ENCODE measurements around the gene SPDYC.
A peak's percentile ranks its signal among the peaks of the same experiment; 100 is the strongest.
"Not testable (repeated sequence)": the region's sequence is repeated elsewhere in the genome, so short reads cannot be mapped to it uniquely, and the experiment has no call there.

Gene SPDYC

GRCh38 chr11:65133724-65134123 is 36.3 kb upstream of the SPDYC start:
- H3K27ac ChIP-seq: peak overlapping the region; percentile 97
- no peak for DNase-seq (ENCODE audit: low read depth, low spot score)

- no peak for DNase-seq (ENCODE audit: low read depth, low spot score)
Measured at GRCh38 chr11:65134240-65134951, 35.6 kb upstream of the SPDYC start, which contains the start of gene SYVN1. Gene SYVN1, minus strand, starts transcription at chr11:65134519. Its CDS starts 918 bp downstream, at chr11:65133601.

GRCh38 chr11:65134952-65135632 is 34.9 kb upstream of the SPDYC start:
- H3K27ac ChIP-seq: peak overlapping the region; percentile 97
- DNase-seq (ENCODE audit: low read depth, low spot score): peak; percentile 91

More at GRCh38 chr11:65134240-65134951, 35.6 kb upstream of the SPDYC start, which contains the start of gene SYVN1:
- peak within 1 kb of the TSS; percentile 97 for H3K27ac ChIP-seq

GRCh38 chr11:65135633-65136145 is 34.3 kb upstream of the SPDYC start:
- peak overlapping the region; percentile 97 for H3K27ac ChIP-seq
- DNase-seq (ENCODE audit: low read depth, low spot score): no peak

- no peak for DNase-seq (ENCODE audit: low read depth, low spot score)
- H3K27ac ChIP-seq: no peak overlapping the region
Measured at GRCh38 chr11:65136515-65137096, 33.4 kb upstream of the SPDYC start.

GRCh38 chr11:65141896-65142494 is 28.0 kb upstream of the SPDYC start:
- H3K27ac ChIP-seq: no peak overlapping the region
- no peak for DNase-seq (ENCODE audit: low read depth, low spot score)

- no peak for DNase-seq (ENCODE audit: low read depth, low spot score)
Measured at GRCh38 chr11:65147352-65148075, 22.5 kb upstream of the SPDYC start.

GRCh38 chr11:65148657-65149056 is 21.4 kb upstream of the SPDYC start:
- H3K27ac ChIP-seq: no peak overlapping the region
- no peak for DNase-seq (ENCODE audit: low read depth, low spot score)

More at GRCh38 chr11:65147352-65148075, 22.5 kb upstream of the SPDYC start:
- H3K27ac ChIP-seq: no peak overlapping the region

GRCh38 chr11:65150131-65150508 is 19.9 kb upstream of the SPDYC start:
- not testable (repeated sequence) for DNase-seq (ENCODE audit: low read depth, low spot score)
- H3K27ac ChIP-seq: peak overlapping the region; percentile 80

GRCh38 chr11:65150509-65151299 is 19.3 kb upstream of the SPDYC start:
- DNase-seq (ENCODE audit: low read depth, low spot score): peak; percentile 70
- H3K27ac ChIP-seq: peak overlapping the region; percentile 80

GRCh38 chr11:65151331-65151899 is 18.6 kb upstream of the SPDYC start:
- H3K27ac ChIP-seq: peak overlapping the region; percentile 80
- no peak for DNase-seq (ENCODE audit: low read depth, low spot score)

GRCh38 chr11:65152122-65152521 is 17.9 kb upstream of the SPDYC start:
- peak overlapping the region; percentile 80 for H3K27ac ChIP-seq
- DNase-seq (ENCODE audit: low read depth, low spot score): no peak

GRCh38 chr11:65156256-65156655 is 13.8 kb upstream of the SPDYC start:
- DNase-seq (ENCODE audit: low read depth, low spot score): no peak
- H3K27ac ChIP-seq: no peak overlapping the region

- no peak for DNase-seq (ENCODE audit: low read depth, low spot score)
- H3K27ac ChIP-seq: no peak overlapping the region
Measured at GRCh38 chr11:65156926-65157325, 13.1 kb upstream of the SPDYC start.

GRCh38 chr11:65157336-65157735 is 12.7 kb upstream of the SPDYC start:
- no peak for DNase-seq (ENCODE audit: low read depth, low spot score)
- H3K27ac ChIP-seq: no peak overlapping the region

GRCh38 chr11:65159012-65159411 is 11.0 kb upstream of the SPDYC start:
- DNase-seq (ENCODE audit: low read depth, low spot score): no peak

GRCh38 chr11:65160643-65161042 is 9.4 kb upstream of the SPDYC start:
- DNase-seq (ENCODE audit: low read depth, low spot score): no peak
- no peak overlapping the region for H3K27ac ChIP-seq

More at GRCh38 chr11:65159012-65159411, 11.0 kb upstream of the SPDYC start:
- no peak overlapping the region for H3K27ac ChIP-seq

GRCh38 chr11:65163684-65164083 is 6.3 kb upstream of the SPDYC start:
- no peak for DNase-seq (ENCODE audit: low read depth, low spot score)

More at GRCh38 chr11:65163684-65164083, 6.3 kb upstream of the SPDYC start:
- no peak overlapping the region for H3K27ac ChIP-seq
